GM21423 (cell line): ENCODE measurements around the gene RASAL3.
"Not testable (repeated sequence)": the region's sequence is repeated elsewhere in the genome, so short reads cannot be mapped to it uniquely, and the experiment has no call there.

Experiments used
- ATAC-seq: cut with Tn5 transposase; IDR thresholded peaks from one replicate; pipeline ENCODE4 v1.9.1; 2021; ENCODE audit warnings: mild to moderate bottlenecking, moderate library complexity; ENCODE audit not compliant: unreplicated experiment

RASAL3 gene

GRCh38 chr19:15464394-15465385 lies at the start of gene RASAL3:
Gene RASAL3 (minus strand): TSS chr19:15464544. CDS start chr19:15464358, 186 bp downstream.
- no peak for ATAC-seq

GRCh38 chr19:15511671-15512424 lies 47.5 kb upstream of the RASAL3 start:
- ATAC-seq: no peak

GRCh38 chr19:15508035-15508710 lies 43.8 kb upstream of the RASAL3 start, which contains the start of gene CYP4F22:
Gene CYP4F22 (plus strand): TSS chr19:15508525. CDS start chr19:15525337, 16,812 bp downstream.
- no peak for ATAC-seq

- no peak for ATAC-seq
Measured at GRCh38 chr19:15507068-15508034, 43.0 kb upstream of the RASAL3 start.

- ATAC-seq: no peak
Measured at GRCh38 chr19:15506074-15506571, 41.8 kb upstream of the RASAL3 start.

GRCh38 chr19:15502264-15502663 lies 37.9 kb upstream of the RASAL3 start:
- no peak for ATAC-seq

- no peak for ATAC-seq
Measured at GRCh38 chr19:15501596-15501995, 37.3 kb upstream of the RASAL3 start.

- no peak for ATAC-seq
Measured at GRCh38 chr19:15498910-15499309, 34.6 kb upstream of the RASAL3 start.

- no peak for ATAC-seq
Measured at GRCh38 chr19:15498156-15498858, 34.0 kb upstream of the RASAL3 start.

GRCh38 chr19:15495151-15495550 lies 30.8 kb upstream of the RASAL3 start:
- ATAC-seq: no peak

GRCh38 chr19:15488489-15489226 lies 24.3 kb upstream of the RASAL3 start:
- ATAC-seq: no peak

- ATAC-seq: no peak
Measured at GRCh38 chr19:15487038-15487437, 22.7 kb upstream of the RASAL3 start.

- not testable (repeated sequence) for ATAC-seq
Measured at GRCh38 chr19:15485768-15486167, 21.4 kb upstream of the RASAL3 start.

GRCh38 chr19:15480996-15481395 lies 16.7 kb upstream of the RASAL3 start:
- not testable (repeated sequence) for ATAC-seq

- ATAC-seq: no peak
Measured at GRCh38 chr19:15479391-15480345, 15.3 kb upstream of the RASAL3 start, which contains the start of gene PGLYRP2. Gene PGLYRP2 (minus strand): TSS chr19:15479501. CDS start chr19:15479371, 130 bp downstream.

GRCh38 chr19:15476325-15476724 lies 12.0 kb upstream of the RASAL3 start:
- no peak for ATAC-seq

- ATAC-seq: no peak
Measured at GRCh38 chr19:15475611-15476010, 11.3 kb upstream of the RASAL3 start.
